Measurements from ENCODE around the gene MAP3K1. TPM values are rescaled to one million over a fixed set of nuclear protein-coding genes. Genes with fewer than 3 reads are reported as not detected.

The MAP3K1 gene
- total RNA-seq, 1 donor from 2014 or later: 20.0 TPM

DNA sequence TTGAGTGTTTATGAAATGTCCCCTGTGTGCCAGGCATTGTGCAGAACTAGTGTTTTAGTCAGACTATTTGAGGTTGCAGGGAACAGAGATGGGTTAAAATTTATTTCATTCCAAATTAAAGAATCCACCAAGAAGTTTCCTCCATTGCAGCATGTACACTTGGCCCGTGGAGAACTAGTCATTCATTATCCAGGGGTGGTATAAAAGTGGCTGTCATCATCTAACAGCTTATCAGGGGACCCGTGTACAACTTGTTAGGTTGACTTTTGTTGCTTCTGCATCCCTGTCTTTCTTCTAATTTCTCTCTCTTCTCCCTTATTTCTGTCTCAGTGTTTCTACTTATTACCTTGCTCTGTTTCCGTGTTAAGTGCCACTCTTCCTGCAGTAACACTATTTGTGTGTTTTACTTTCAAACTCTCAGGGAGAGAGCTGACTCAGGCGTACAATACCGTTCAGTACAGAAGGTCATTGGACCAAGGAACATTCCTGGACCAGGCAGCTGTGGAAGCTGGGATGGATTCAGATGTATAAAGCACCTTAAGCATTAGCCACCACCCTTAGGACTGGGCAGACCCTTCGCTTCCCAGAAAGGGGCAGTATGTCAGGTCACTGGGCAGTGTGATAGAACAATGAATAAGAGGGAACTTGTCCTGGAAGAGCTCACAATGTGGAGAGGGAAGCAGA lies 36.1 kb downstream of the MAP3K1 start:
- no peak overlapping the region for H3K27ac Mint-ChIP-seq
- no peaks in the 10 kb centered on the region for H3K27me3 Mint-ChIP-seq
- no peaks in the 10 kb centered on the region for H3K36me3 Mint-ChIP-seq (ENCODE audit: insufficient read depth)
- peaks cover 10% of the 10 kb centered on the region for H3K4me1 Mint-ChIP-seq (ENCODE audit: low read depth)
- TF ChIP-seq, protein P1, sequence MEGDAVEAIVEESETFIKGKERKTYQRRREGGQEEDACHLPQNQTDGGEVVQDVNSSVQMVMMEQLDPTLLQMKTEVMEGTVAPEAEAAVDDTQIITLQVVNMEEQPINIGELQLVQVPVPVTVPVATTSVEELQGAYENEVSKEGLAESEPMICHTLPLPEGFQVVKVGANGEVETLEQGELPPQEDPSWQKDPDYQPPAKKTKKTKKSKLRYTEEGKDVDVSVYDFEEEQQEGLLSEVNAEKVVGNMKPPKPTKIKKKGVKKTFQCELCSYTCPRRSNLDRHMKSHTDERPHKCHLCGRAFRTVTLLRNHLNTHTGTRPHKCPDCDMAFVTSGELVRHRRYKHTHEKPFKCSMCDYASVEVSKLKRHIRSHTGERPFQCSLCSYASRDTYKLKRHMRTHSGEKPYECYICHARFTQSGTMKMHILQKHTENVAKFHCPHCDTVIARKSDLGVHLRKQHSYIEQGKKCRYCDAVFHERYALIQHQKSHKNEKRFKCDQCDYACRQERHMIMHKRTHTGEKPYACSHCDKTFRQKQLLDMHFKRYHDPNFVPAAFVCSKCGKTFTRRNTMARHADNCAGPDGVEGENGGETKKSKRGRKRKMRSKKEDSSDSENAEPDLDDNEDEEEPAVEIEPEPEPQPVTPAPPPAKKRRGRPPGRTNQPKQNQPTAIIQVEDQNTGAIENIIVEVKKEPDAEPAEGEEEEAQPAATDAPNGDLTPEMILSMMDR (IDR thresholded peaks at IDR 0.05; ENCODE audit: unreplicated experiment): no peak
- H3K4me3 Mint-ChIP-seq (ENCODE audit: low read depth): no peak overlapping the region
- no peaks in the 10 kb centered on the region for H3K9me3 Mint-ChIP-seq (ENCODE audit: low read depth)
- DNase-seq (ENCODE audit: low spot score, unreplicated experiment): no peak

DNA sequence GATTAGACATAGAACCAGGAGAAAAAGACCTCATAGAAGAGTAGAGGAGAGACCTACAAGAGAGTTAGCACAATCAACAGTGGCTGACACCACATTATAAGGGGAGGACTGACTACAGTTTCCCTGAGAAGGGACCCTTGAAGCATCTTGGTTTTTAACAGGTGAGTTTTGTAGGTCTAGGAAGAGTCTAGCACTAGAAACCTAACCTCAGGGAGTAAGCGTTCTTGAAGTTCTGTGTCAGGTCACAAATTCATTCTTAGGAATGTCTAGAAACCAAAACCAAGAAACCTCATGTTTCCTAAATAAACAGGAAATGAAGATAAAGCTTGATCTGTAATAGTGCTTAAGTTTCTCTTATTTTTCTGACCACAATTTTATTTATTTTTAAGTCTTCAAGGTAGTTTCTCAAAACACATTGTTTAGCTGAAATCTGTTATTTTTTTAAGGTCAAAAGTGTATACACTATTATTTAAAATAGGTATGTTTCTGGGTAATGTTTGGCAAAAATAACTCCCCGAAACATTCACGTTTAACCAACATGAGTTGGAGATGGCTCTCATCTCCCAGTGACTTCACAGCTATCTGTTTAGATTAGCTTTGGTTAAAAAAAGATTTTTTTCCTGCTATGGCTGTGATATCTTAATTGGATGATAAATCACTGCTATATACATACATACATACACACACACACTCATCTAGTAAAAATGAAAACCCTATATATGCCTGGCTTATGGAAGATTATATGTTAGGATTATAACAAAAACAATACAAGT lies 37.1 kb downstream of the MAP3K1 start:
- Mint-ChIP-seq H3K4me3 (ENCODE audit: low read depth) (no peak overlapping the region), H3K27ac (no peak overlapping the region)
- TF ChIP-seq, protein P1 (IDR thresholded peaks at IDR 0.05; ENCODE audit: unreplicated experiment): no peak

DNA sequence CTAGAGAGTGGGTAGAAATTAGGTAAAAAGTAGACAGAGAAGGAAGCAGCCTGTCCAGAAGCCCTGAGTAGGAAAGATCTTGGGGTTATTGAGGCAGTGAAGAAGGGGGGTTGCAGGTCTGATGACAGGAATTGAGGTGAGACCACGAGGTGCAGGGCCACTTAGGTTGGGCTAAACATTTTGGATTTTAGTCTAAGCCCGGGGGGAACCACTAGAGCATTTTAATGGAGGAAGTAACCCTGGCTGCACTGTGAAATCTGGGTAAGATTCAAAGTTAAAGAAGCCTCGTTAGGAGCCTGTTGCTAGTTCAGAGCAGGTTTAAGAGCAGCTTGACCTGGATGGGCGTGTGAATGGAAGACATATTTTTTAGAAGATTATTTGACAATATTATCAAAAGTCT lies 38.3 kb downstream of the MAP3K1 start:
- H3K27me3 Mint-ChIP-seq: no peaks in the 10 kb centered on the region
- peaks cover 5% of the 10 kb centered on the region for H3K4me1 Mint-ChIP-seq (ENCODE audit: low read depth)
- no peaks in the 10 kb centered on the region for H3K9me3 Mint-ChIP-seq (ENCODE audit: low read depth)
- H3K27ac Mint-ChIP-seq: no peak overlapping the region
- no peak for DNase-seq (ENCODE audit: low spot score, unreplicated experiment)
- no peak overlapping the region for H3K4me3 Mint-ChIP-seq (ENCODE audit: low read depth)
- H3K36me3 Mint-ChIP-seq (ENCODE audit: insufficient read depth): no peaks in the 10 kb centered on the region
- TF ChIP-seq, protein P1 (IDR thresholded peaks at IDR 0.05; ENCODE audit: unreplicated experiment): no peak

More for the DNA sequence above, 37.1 kb downstream of the MAP3K1 start:
- Mint-ChIP-seq H3K4me1 (ENCODE audit: low read depth) (peaks cover 8% of the 10 kb centered on the region), H3K9me3 (ENCODE audit: low read depth) (no peaks in the 10 kb centered on the region), H3K27me3 (no peaks in the 10 kb centered on the region), H3K36me3 (ENCODE audit: insufficient read depth) (no peaks in the 10 kb centered on the region)
- no peak for DNase-seq (ENCODE audit: low spot score, unreplicated experiment)

DNA sequence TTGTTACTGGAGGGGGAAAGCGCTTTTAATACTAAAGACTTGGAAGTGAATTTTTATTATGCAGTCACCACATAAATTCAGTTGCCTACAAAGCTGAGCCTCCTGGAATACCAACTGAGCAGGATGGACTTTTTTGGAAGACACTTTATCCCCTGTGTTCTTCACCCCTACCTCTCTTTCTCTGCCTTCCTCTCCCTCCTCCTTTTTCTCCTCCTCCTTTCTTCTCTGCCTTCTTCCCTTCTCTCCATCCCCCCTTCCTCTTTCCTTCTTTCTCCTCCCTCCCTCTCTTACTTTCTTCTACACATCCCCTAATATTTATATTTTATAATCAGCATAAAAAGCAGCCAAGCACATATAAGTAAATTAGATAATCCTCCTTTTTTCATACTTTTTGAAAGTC lies 39.6 kb downstream of the MAP3K1 start:
- TF ChIP-seq, protein P1 (IDR thresholded peaks at IDR 0.05; ENCODE audit: unreplicated experiment): no peak
- DNase-seq (ENCODE audit: low spot score, unreplicated experiment): no peak
- peaks cover 6% of the 10 kb centered on the region for H3K4me1 Mint-ChIP-seq (ENCODE audit: low read depth)
- H3K4me3 Mint-ChIP-seq (ENCODE audit: low read depth): no peak overlapping the region
- no peaks in the 10 kb centered on the region for H3K36me3 Mint-ChIP-seq (ENCODE audit: insufficient read depth)
- no peak overlapping the region for H3K27ac Mint-ChIP-seq
- no peaks in the 10 kb centered on the region for H3K27me3 Mint-ChIP-seq
- H3K9me3 Mint-ChIP-seq (ENCODE audit: low read depth): no peaks in the 10 kb centered on the region

- TF ChIP-seq, protein P1 (IDR thresholded peaks at IDR 0.05; ENCODE audit: unreplicated experiment): no peak
- no peaks in the 10 kb centered on the region for H3K9me3 Mint-ChIP-seq (ENCODE audit: low read depth)
- H3K4me1 Mint-ChIP-seq (ENCODE audit: low read depth): peaks cover 3% of the 10 kb centered on the region
- DNase-seq (ENCODE audit: low spot score, unreplicated experiment): no peak
- H3K27ac Mint-ChIP-seq: no peak overlapping the region
- peaks cover 5% of the 10 kb centered on the region for H3K36me3 Mint-ChIP-seq (ENCODE audit: insufficient read depth)
- no peak overlapping the region for H3K4me3 Mint-ChIP-seq (ENCODE audit: low read depth)
- no peaks in the 10 kb centered on the region for H3K27me3 Mint-ChIP-seq
Observed at GRCh38 chr5:56856541-56857178, 41.3 kb downstream of the MAP3K1 start.
